Measurements from ENCODE around the gene CDH23.

CDH23 gene

GRCh38 chr10:71613261-71613777 lies 216.6 kb downstream of the CDH23 start:
- DNase-seq (ENCODE audit: low read depth) = no peak

GRCh38 chr10:71613877-71614276 lies 217.2 kb downstream of the CDH23 start:
- TF ChIP-seq CTCF (IDR thresholded peaks at IDR 0.05; ENCODE audit: control insufficient read depth, insufficient read depth, low read depth, low read length, missing control alignments) = no peak
- no peak for DNase-seq (ENCODE audit: low read depth)
- H3K4me3 ChIP-seq (ENCODE audit: control insufficient read depth, low read depth, low read length) = no peak overlapping the region

More at GRCh38 chr10:71613261-71613777, 216.6 kb downstream of the CDH23 start:
- TF ChIP-seq CTCF (IDR thresholded peaks at IDR 0.05; ENCODE audit: control insufficient read depth, insufficient read depth, low read depth, low read length, missing control alignments) = no peak
- no peak overlapping the region for H3K4me3 ChIP-seq (ENCODE audit: control insufficient read depth, low read depth, low read length)

GRCh38 chr10:71614946-71615345 lies 218.2 kb downstream of the CDH23 start:
- DNase-seq (ENCODE audit: low read depth) = no peak
- no peak for TF ChIP-seq CTCF (IDR thresholded peaks at IDR 0.05; ENCODE audit: control insufficient read depth, insufficient read depth, low read depth, low read length, missing control alignments)
- no peak overlapping the region for H3K4me3 ChIP-seq (ENCODE audit: control insufficient read depth, low read depth, low read length)

GRCh38 chr10:71615538-71616329 lies 219.0 kb downstream of the CDH23 start:
- no peak for DNase-seq (ENCODE audit: low read depth)
- no peak overlapping the region for H3K4me3 ChIP-seq (ENCODE audit: control insufficient read depth, low read depth, low read length)
- TF ChIP-seq CTCF (IDR thresholded peaks at IDR 0.05; ENCODE audit: control insufficient read depth, insufficient read depth, low read depth, low read length, missing control alignments) = no peak

GRCh38 chr10:71616817-71617654 lies 220.3 kb downstream of the CDH23 start:
- DNase-seq (ENCODE audit: low read depth) = no peak
- no peak overlapping the region for H3K4me3 ChIP-seq (ENCODE audit: control insufficient read depth, low read depth, low read length)
- no peak for TF ChIP-seq CTCF (IDR thresholded peaks at IDR 0.05; ENCODE audit: control insufficient read depth, insufficient read depth, low read depth, low read length, missing control alignments)

- TF ChIP-seq CTCF (IDR thresholded peaks at IDR 0.05; ENCODE audit: control insufficient read depth, insufficient read depth, low read depth, low read length, missing control alignments) = no peak
- DNase-seq (ENCODE audit: low read depth) = no peak
- H3K4me3 ChIP-seq (ENCODE audit: control insufficient read depth, low read depth, low read length) = no peak overlapping the region
Observed at GRCh38 chr10:71618176-71618575, 221.5 kb downstream of the CDH23 start.
